CD1c-positive myeloid dendritic cell (primary cell): ENCODE results near the gene NIN.

ENCODE experiments used
- DNase-seq: peaks from one replicate; pipeline ENCODE4 v3.0.0-alpha.2; 2016; ENCODE audit errors: extremely low spot score

The NIN gene

GRCh38 chr14:50762001-50762930 lies 68.7 kb downstream of the NIN start:
- peak; percentile 37 for DNase-seq

GRCh38 chr14:50759800-50760543 lies 71.0 kb downstream of the NIN start:
- no peak for DNase-seq

GRCh38 chr14:50758945-50759344 lies 72.0 kb downstream of the NIN start:
- no peak for DNase-seq

GRCh38 chr14:50758305-50758704 lies 72.7 kb downstream of the NIN start:
- no peak for DNase-seq

- DNase-seq = no peak
Measured at GRCh38 chr14:50757702-50758101, 73.3 kb downstream of the NIN start.

GRCh38 chr14:50756300-50756699 lies 74.7 kb downstream of the NIN start:
- DNase-seq = peak; percentile 15

GRCh38 chr14:50750323-50750722 lies 80.6 kb downstream of the NIN start:
- no peak for DNase-seq

- DNase-seq = no peak
Measured at GRCh38 chr14:50745401-50746058, 85.4 kb downstream of the NIN start.

- no peak for DNase-seq
Measured at GRCh38 chr14:50744231-50744630, 86.7 kb downstream of the NIN start.

GRCh38 chr14:50741567-50741966 lies 89.4 kb downstream of the NIN start:
- DNase-seq = no peak

GRCh38 chr14:50740856-50741255 lies 90.1 kb downstream of the NIN start:
- no peak for DNase-seq

- DNase-seq = no peak
Measured at GRCh38 chr14:50739186-50739585, 91.8 kb downstream of the NIN start.

GRCh38 chr14:50736932-50737419 lies 94.0 kb downstream of the NIN start:
- no peak for DNase-seq

GRCh38 chr14:50734950-50735695 lies 95.8 kb downstream of the NIN start:
- no peak for DNase-seq

GRCh38 chr14:50733494-50733893 lies 97.5 kb downstream of the NIN start:
- no peak for DNase-seq

- DNase-seq = no peak
Measured at GRCh38 chr14:50728836-50729235, 102.1 kb downstream of the NIN start.

- peak; percentile 3 for DNase-seq
Measured at GRCh38 chr14:50726372-50727107, 104.4 kb downstream of the NIN start.

GRCh38 chr14:50725761-50726160 lies 105.2 kb downstream of the NIN start:
- no peak for DNase-seq

GRCh38 chr14:50719911-50720759 lies 110.8 kb downstream of the NIN start:
- DNase-seq = no peak

- peak; percentile 5 for DNase-seq
Measured at GRCh38 chr14:50718949-50719348, 112.0 kb downstream of the NIN start.
